Measurements from ENCODE around the gene SVEP1.

Gene SVEP1

GRCh38 chr9:110591526-110591925, 12.0 kb upstream of the SVEP1 start:
- TF ChIP-seq CTCF (IDR thresholded peaks at IDR 0.05): no peak

GRCh38 chr9:110590816-110591215, 11.3 kb upstream of the SVEP1 start:
- TF ChIP-seq CTCF (IDR thresholded peaks at IDR 0.05): no peak

- no peak for TF ChIP-seq CTCF (IDR thresholded peaks at IDR 0.05)
Measured at GRCh38 chr9:110588296-110588695, 8.8 kb upstream of the SVEP1 start.

- peak; percentile 26; the same call in 1 of the 2 replicates for TF ChIP-seq CTCF (IDR thresholded peaks at IDR 0.05)
Measured at GRCh38 chr9:110583237-110583636, 3.7 kb upstream of the SVEP1 start.

GRCh38 chr9:110582156-110582555, 2.6 kb upstream of the SVEP1 start:
- TF ChIP-seq CTCF (IDR thresholded peaks at IDR 0.05): no peak

- no peak for TF ChIP-seq CTCF (IDR thresholded peaks at IDR 0.05)
Measured at GRCh38 chr9:110580850-110581249, 1.3 kb upstream of the SVEP1 start.

GRCh38 chr9:110579862-110580219, 300 bp upstream of the SVEP1 start:
- TF ChIP-seq CTCF (IDR thresholded peaks at IDR 0.05): no peak

GRCh38 chr9:110578575-110579033, 937 bp downstream of the SVEP1 start:
- TF ChIP-seq CTCF (IDR thresholded peaks at IDR 0.05): no peak
